K562 (cell line): ENCODE data around the gene GJA8.
"Not testable (repeated sequence)": the region's sequence is repeated elsewhere in the genome, so short reads cannot be mapped to it uniquely, and the experiment has no call there.

ENCODE experiments used
- ELF4 ChIP-seq: fragments of 450-650 bp; formaldehyde crosslinking; IDR thresholded peaks from 2 replicates; pipeline ENCODE4 v1.4.0; 2022; ENCODE audit warnings: missing genetic modification characterization
- MTA2 ChIP-seq: fragments of 450-650 bp; IDR thresholded peaks from 2 replicates; pipeline ENCODE4 v1.6.1; 2016; ENCODE audit warnings: low read depth
- POLR2AphosphoS5 ChIP-seq: IDR thresholded peaks from 2 replicates; pipeline ENCODE4 v1.6.1; 2011; ENCODE audit warnings: mild to moderate bottlenecking, low read depth, low read length, moderate library complexity; ENCODE audit not compliant: control insufficient read depth, insufficient read depth
- RAD21 ChIP-seq, 2 experiments: fragments of 250-450 bp in 1 of 2; fragments of 450-650 bp in 1 of 2; sonication (Bioruptor Pico) in 1 of 2; formaldehyde crosslinking in 1 of 2; IDR thresholded peaks in 1 of 2; conservative IDR thresholded peaks in 1 of 2; 2 replicates each; pipeline versions ENCODE4 v1.4.0 to v1.8.0; 2020 to 2022; ENCODE audit warnings: mild to moderate bottlenecking in 2 of 2, moderate library complexity in 1 of 2
- RHOXF2B ChIP-seq: fragments of 250-450 bp; sonication (Bioruptor Pico); conservative IDR thresholded peaks from 2 replicates; pipeline ENCODE4 v1.5.1; 2021
- SP1 ChIP-seq: sonication (generic); formaldehyde crosslinking; IDR thresholded peaks from 2 replicates; pipeline ENCODE4 v1.8.1; 2022; ENCODE audit warnings: mild to moderate bottlenecking, missing genetic modification reagents
- STAT5B ChIP-seq: fragments of 250-450 bp; sonication (Bioruptor Pico); IDR thresholded peaks from 2 replicates; pipeline ENCODE4 v1.8.0; 2021; ENCODE audit warnings: mild to moderate bottlenecking, inconsistent platforms
- TAF9B ChIP-seq: fragments of 450-650 bp; IDR thresholded peaks from 2 replicates; pipeline ENCODE4 v1.6.1; 2018; ENCODE audit warnings: mild to moderate bottlenecking; ENCODE audit not compliant: partially characterized antibody
- YY1 ChIP-seq, 3 experiments: IDR thresholded peaks; 2 replicates each; pipeline ENCODE4 v1.6.1; 2011; ENCODE audit warnings: low read length in 2 of 3, mild to moderate bottlenecking in 2 of 3, moderate library complexity in 2 of 3, borderline replicate concordance in 1 of 3, control low read depth in 1 of 3, low read depth in 1 of 3; ENCODE audit not compliant: insufficient read depth in 3 of 3, insufficient replicate concordance in 2 of 3, control insufficient read depth in 1 of 3, insufficient read length in 1 of 3; ENCODE audit errors: extremely low read depth in 1 of 3
- TF ChIP-seq, protein P1 (sequence below): sonication (generic); formaldehyde crosslinking; IDR thresholded peaks from 2 replicates; pipeline ENCODE4 v1.5.0; 2020; ENCODE audit warnings: missing genetic modification reagents
- TF ChIP-seq, protein P2 (sequence below): sonication (generic); formaldehyde crosslinking; IDR thresholded peaks from 2 replicates; pipeline ENCODE4 v1.8.1; 2023; ENCODE audit warnings: mild to moderate bottlenecking, missing genetic modification reagents, moderate library complexity
- TF ChIP-seq, protein P3 (sequence below), 3 experiments: fragments of 200-800 bp in 1 of 3; fragments of 250-450 bp in 1 of 3; fragments of 450-650 bp in 1 of 3; sonication (Bioruptor Pico) in 1 of 3; sonication (Bioruptor generic) in 1 of 3; formaldehyde crosslinking in 1 of 3; IDR thresholded peaks; 2 replicates each; pipeline versions ENCODE4 v1.6.1 to v1.8.0; 2016 to 2022; ENCODE audit warnings: mild to moderate bottlenecking in 2 of 3, missing genetic modification characterization in 2 of 3, missing compliant biosample characterization in 1 of 3, moderate library complexity in 1 of 3
- TF ChIP-seq, protein P4 (sequence below): sonication (generic); formaldehyde crosslinking; IDR thresholded peaks from 2 replicates; pipeline ENCODE4 v1.8.1; 2023; ENCODE audit warnings: mild to moderate bottlenecking, missing genetic modification reagents

DNA sequence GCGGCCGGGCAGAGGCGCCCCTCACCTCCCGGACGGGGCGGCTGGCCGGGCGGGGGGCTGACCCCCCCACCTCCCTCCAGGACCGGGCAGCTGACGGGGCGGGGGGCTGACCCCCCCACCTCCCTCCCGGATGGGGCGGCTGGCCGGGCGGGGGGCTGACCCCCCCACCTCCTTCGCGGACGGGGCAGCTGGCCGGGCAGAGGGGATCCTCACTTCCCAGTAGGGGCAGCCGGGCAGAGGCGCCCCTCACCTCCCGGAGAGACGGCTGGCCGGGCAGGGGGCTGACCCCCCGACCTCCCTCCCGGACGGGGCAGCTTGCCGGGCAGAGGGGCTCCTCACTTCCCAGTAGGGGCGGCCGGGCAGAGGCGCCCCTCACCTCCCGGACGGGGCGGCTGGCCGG is 46.9 kb downstream of the GJA8 start:
- not testable (repeated sequence) for TF ChIP-seq SP1 (CRISPR knock-in tag); RAD21 (CRISPR knock-in tag; conservative IDR thresholded peaks at IDR 0.05 in 1 of 2, IDR thresholded peaks at IDR 0.05 in 1 of 2); RHOXF2B (CRISPR knock-in tag); POLR2AphosphoS5; MTA2; TAF9B; YY1 (IDR thresholded peaks at IDR 0.05; ENCODE audit: borderline replicate concordance in 1 of 3, control insufficient read depth in 1 of 3, extremely low read depth in 1 of 3, insufficient read depth in 3 of 3, insufficient read length in 1 of 3, insufficient replicate concordance in 2 of 3, low read depth in 1 of 3, low read length in 2 of 3); ELF4; STAT5B (CRISPR knock-in tag)
- TF ChIP-seq, protein P1, sequence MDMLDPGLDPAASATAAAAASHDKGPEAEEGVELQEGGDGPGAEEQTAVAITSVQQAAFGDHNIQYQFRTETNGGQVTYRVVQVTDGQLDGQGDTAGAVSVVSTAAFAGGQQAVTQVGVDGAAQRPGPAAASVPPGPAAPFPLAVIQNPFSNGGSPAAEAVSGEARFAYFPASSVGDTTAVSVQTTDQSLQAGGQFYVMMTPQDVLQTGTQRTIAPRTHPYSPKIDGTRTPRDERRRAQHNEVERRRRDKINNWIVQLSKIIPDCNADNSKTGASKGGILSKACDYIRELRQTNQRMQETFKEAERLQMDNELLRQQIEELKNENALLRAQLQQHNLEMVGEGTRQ = not testable (repeated sequence)
- TF ChIP-seq, protein P2, sequence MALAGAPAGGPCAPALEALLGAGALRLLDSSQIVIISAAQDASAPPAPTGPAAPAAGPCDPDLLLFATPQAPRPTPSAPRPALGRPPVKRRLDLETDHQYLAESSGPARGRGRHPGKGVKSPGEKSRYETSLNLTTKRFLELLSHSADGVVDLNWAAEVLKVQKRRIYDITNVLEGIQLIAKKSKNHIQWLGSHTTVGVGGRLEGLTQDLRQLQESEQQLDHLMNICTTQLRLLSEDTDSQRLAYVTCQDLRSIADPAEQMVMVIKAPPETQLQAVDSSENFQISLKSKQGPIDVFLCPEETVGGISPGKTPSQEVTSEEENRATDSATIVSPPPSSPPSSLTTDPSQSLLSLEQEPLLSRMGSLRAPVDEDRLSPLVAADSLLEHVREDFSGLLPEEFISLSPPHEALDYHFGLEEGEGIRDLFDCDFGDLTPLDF = not testable (repeated sequence)
- TF ChIP-seq, protein P3, sequence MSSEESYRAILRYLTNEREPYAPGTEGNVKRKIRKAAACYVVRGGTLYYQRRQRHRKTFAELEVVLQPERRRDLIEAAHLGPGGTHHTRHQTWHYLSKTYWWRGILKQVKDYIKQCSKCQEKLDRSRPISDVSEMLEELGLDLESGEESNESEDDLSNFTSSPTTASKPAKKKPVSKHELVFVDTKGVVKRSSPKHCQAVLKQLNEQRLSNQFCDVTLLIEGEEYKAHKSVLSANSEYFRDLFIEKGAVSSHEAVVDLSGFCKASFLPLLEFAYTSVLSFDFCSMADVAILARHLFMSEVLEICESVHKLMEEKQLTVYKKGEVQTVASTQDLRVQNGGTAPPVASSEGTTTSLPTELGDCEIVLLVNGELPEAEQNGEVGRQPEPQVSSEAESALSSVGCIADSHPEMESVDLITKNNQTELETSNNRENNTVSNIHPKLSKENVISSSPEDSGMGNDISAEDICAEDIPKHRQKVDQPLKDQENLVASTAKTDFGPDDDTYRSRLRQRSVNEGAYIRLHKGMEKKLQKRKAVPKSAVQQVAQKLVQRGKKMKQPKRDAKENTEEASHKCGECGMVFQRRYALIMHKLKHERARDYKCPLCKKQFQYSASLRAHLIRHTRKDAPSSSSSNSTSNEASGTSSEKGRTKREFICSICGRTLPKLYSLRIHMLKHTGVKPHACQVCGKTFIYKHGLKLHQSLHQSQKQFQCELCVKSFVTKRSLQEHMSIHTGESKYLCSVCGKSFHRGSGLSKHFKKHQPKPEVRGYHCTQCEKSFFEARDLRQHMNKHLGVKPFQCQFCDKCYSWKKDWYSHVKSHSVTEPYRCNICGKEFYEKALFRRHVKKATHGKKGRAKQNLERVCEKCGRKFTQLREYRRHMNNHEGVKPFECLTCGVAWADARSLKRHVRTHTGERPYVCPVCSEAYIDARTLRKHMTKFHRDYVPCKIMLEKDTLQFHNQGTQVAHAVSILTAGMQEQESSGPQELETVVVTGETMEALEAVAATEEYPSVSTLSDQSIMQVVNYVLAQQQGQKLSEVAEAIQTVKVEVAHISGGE (CRISPR knock-in tag; IDR thresholded peaks at IDR 0.05) = not testable (repeated sequence)
- TF ChIP-seq, protein P4, sequence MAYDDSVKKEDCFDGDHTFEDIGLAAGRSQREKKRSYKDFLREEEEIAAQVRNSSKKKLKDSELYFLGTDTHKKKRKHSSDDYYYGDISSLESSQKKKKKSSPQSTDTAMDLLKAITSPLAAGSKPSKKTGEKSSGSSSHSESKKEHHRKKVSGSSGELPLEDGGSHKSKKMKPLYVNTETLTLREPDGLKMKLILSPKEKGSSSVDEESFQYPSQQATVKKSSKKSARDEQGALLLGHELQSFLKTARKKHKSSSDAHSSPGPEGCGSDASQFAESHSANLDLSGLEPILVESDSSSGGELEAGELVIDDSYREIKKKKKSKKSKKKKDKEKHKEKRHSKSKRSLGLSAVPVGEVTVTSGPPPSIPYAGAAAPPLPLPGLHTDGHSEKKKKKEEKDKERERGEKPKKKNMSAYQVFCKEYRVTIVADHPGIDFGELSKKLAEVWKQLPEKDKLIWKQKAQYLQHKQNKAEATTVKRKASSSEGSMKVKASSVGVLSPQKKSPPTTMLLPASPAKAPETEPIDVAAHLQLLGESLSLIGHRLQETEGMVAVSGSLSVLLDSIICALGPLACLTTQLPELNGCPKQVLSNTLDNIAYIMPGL (CRISPR knock-in tag) = not testable (repeated sequence)
